Measurements from ENCODE around the gene BRCA1. TPM values are rescaled to one million over a fixed set of nuclear protein-coding genes. Genes with fewer than 3 reads are reported as not detected.
A peak's percentile ranks its signal among the peaks of the same experiment; 100 is the strongest.

Gene BRCA1
- total RNA-seq, 1 donor = 44.6 TPM

DNA sequence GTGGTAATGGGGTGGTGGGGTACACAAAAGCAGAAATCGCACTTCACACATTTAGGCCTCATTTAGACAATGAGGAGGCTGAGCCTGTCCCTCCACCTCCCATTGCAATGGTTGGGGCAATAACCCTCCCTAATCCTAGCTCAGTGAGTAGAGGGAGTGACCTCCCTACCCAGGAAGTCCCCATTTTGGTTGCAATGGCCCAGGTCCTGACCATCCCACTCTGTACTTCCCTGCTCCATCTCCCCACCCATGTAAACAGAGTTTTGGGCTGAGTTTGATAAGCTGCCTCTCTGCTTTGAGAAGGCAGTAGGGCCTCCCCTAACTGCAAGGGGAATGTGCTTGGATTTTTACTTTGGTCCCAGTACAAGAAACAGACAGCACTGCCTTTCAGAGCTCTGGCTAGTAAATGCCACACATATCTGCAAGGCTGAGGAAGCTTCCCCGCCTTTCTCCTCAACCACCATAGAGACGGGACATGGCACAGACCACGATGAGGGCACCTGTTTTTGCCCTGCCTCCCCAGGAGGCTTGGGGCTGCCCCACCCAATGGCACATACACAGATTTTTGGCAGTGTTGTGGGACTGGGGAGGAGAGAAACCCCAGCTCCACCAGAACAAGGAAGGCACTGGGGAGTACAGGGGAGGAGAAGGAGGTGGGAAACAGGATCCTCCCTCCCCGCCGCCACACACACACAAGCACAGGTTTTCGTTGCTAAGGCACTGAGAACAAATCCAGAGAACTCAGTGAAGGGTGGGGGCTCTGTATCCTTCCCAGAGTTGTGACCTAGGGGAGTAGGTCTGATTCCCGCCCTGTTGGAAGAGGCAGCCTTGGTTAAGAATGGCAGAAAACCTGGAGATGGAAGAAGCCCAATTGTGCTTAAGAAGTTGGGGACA lies 110.3 kb downstream of the BRCA1 start:
- H3K4me3 ChIP-seq (ENCODE audit: low read depth, low read length) = no peak overlapping the region
- TF ChIP-seq CTCF (IDR thresholded peaks at IDR 0.05; ENCODE audit: insufficient read depth, low read length) = no peak
- DNase-seq (ENCODE audit: low read depth) = peak; percentile 25

DNA sequence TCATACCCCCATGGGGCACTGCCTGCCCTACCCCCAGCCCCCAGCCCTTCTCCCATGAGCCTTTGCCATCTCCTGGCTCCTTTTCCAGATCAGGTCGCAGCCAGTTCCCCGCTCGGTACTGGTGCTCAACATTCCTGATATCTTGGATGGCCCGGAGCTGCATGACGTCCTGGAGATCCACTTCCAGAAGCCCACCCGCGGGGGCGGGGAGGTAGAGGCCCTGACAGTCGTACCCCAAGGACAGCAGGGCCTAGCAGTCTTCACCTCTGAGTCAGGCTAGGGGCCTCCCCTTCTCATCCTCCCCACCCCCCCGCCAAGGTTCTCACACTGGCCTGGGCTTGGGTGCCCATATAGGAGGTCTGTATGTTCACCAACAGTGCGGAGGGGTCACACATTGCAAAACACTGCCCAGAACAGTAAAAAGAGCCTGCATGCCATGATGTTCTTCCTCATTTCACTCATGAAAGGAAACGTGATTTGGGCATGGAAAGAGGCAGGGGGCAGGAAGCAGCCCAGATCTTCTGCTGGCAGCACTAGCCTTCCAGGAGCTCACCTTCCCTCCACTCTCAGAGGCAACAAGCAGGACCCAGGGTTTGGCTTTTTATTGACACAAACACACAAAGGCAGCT lies 111.0 kb downstream of the BRCA1 start:
- DNase-seq (ENCODE audit: low read depth) = peak; percentile 8
- no peak for TF ChIP-seq CTCF (IDR thresholded peaks at IDR 0.05; ENCODE audit: insufficient read depth, low read length)
- H3K4me3 ChIP-seq (ENCODE audit: low read depth, low read length) = no peak overlapping the region

DNA sequence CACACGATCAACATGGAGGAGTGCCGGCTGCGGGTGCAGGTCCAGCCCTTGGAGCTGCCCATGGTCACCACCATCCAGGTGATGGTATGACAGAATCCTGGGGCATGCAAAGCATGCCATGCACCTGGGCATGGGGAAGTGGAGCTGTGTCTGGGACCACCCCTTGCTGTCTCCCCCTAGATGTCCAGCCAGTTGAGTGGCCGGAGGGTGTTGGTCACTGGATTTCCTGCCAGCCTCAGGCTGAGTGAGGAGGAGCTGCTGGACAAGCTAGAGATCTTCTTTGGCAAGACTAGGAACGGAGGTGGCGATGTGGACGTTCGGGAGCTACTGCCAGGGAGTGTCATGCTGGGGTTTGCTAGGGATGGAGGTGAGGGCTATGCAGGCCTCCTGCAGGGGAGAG lies 111.9 kb downstream of the BRCA1 start:
- no peak for DNase-seq (ENCODE audit: low read depth)
- no peak for TF ChIP-seq CTCF (IDR thresholded peaks at IDR 0.05; ENCODE audit: insufficient read depth, low read length)
- no peak overlapping the region for H3K4me3 ChIP-seq (ENCODE audit: low read depth, low read length)

GRCh38 chr17:43011728-43012472 lies 113.3 kb downstream of the BRCA1 start:
- no peak for TF ChIP-seq CTCF (IDR thresholded peaks at IDR 0.05; ENCODE audit: insufficient read depth, low read length)
- DNase-seq (ENCODE audit: low read depth) = peak; percentile 43
- H3K4me3 ChIP-seq (ENCODE audit: low read depth, low read length) = no peak overlapping the region

DNA sequence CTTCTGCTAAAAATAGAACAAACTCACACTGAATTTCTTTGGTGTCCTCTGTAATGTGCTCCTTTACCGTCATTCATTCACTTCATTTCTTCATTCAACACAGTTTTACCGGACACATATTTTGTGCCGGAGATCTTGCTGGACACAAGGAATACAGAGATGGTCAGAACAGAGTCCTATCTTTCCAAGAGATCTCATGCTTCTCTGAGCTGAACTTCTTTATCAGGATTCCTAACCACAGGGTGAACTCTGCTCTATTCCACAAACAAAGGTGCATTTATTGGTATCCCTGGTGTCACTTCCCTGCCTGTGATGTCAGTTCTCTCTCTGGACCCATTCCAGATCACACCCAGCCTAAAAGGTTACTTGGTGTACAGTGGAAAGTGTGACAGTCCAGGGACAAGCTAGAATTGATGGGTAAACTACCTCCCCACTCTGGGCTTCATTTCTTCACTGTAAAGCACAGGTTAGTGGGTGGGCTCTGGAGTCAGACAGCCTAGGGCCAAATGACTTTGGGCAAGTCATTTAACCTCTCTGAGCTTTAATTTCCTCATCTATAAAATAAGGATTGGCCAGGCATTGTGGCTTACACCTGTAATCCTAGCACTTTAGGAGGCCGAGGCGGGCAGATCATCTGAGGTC lies 114.4 kb downstream of the BRCA1 start:
- no peak for TF ChIP-seq CTCF (IDR thresholded peaks at IDR 0.05; ENCODE audit: insufficient read depth, low read length)
- DNase-seq (ENCODE audit: low read depth) = no peak

More for the DNA sequence above, 114.4 kb downstream of the BRCA1 start:
- H3K4me3 ChIP-seq (ENCODE audit: low read depth, low read length) = no peak overlapping the region

Measured in fibroblast of the aortic adventitia (primary cell).